ENCODE data around the gene ID2.

The ID2 gene

DNA sequence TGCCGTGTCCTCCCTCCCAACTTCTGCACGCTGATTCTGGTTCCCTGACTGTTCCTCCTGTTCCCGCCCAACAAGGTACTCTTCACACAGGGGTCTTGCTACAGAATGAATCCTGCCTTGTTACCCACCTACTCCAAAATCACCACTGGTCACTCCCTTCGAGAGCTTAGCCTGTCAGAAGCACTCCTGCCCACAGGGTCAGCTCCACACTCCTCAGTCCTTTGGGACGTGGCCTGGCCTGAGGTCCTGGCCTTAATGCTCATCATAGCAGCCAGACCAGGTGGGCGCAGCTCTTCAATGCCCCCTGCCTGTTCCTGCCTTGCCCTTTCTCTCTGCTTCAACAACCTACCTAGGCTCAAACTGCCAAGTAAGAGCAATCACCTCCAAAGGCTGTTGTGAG lies 27.8 kb upstream of the ID2 start:
- TF ChIP-seq TAF1 (IDR thresholded peaks at IDR 0.05; ENCODE audit: low read depth) (no peak), TEAD4 (IDR thresholded peaks at IDR 0.05) (no peak), CREB1 (IDR thresholded peaks at IDR 0.05; ENCODE audit: low read depth) (no peak), CEBPB (IDR thresholded peaks at IDR 0.05) (no peak), NFIC (IDR thresholded peaks at IDR 0.05) (no peak), EP300 (IDR thresholded peaks at IDR 0.05; ENCODE audit: borderline replicate concordance) (no peak), ZBTB7A (IDR thresholded peaks at IDR 0.05; ENCODE audit: low read depth) (no peak), FOXM1 (IDR thresholded peaks at IDR 0.05; ENCODE audit: borderline replicate concordance, low read depth) (no peak), YY1 (IDR thresholded peaks at IDR 0.05; ENCODE audit: low read depth) (no peak)
- TF ChIP-seq, protein P1, sequence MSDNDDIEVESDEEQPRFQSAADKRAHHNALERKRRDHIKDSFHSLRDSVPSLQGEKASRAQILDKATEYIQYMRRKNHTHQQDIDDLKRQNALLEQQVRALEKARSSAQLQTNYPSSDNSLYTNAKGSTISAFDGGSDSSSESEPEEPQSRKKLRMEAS (IDR thresholded peaks at IDR 0.05), result no peak
- TF ChIP-seq, protein P2, sequence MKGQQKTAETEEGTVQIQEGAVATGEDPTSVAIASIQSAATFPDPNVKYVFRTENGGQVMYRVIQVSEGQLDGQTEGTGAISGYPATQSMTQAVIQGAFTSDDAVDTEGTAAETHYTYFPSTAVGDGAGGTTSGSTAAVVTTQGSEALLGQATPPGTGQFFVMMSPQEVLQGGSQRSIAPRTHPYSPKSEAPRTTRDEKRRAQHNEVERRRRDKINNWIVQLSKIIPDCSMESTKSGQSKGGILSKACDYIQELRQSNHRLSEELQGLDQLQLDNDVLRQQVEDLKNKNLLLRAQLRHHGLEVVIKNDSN (IDR thresholded peaks at IDR 0.05), result no peak
- TF ChIP-seq, protein P3, sequence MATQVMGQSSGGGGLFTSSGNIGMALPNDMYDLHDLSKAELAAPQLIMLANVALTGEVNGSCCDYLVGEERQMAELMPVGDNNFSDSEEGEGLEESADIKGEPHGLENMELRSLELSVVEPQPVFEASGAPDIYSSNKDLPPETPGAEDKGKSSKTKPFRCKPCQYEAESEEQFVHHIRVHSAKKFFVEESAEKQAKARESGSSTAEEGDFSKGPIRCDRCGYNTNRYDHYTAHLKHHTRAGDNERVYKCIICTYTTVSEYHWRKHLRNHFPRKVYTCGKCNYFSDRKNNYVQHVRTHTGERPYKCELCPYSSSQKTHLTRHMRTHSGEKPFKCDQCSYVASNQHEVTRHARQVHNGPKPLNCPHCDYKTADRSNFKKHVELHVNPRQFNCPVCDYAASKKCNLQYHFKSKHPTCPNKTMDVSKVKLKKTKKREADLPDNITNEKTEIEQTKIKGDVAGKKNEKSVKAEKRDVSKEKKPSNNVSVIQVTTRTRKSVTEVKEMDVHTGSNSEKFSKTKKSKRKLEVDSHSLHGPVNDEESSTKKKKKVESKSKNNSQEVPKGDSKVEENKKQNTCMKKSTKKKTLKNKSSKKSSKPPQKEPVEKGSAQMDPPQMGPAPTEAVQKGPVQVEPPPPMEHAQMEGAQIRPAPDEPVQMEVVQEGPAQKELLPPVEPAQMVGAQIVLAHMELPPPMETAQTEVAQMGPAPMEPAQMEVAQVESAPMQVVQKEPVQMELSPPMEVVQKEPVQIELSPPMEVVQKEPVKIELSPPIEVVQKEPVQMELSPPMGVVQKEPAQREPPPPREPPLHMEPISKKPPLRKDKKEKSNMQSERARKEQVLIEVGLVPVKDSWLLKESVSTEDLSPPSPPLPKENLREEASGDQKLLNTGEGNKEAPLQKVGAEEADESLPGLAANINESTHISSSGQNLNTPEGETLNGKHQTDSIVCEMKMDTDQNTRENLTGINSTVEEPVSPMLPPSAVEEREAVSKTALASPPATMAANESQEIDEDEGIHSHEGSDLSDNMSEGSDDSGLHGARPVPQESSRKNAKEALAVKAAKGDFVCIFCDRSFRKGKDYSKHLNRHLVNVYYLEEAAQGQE (IDR thresholded peaks at IDR 0.05; ENCODE audit: low read depth), result no peak

DNA sequence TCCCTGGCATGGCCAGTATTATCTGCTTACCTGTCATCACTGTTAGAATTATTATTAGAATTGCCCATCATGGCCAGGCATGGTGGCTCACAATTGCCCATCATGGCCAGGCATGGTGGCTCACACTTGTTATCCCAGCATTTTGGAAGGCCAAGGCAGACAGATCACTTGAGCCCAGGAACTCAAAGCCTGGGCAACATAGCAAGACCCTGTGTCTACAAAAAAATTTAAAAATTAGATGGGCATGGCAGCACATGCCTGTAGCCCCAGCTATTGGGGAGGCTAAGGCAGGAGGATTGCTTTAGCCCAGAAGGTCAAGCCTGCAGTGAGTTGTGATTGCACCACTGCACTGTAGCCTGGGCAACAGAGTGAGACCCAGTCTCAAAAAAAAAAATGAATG lies 27.4 kb upstream of the ID2 start:
- no peak for TF ChIP-seq NFIC (IDR thresholded peaks at IDR 0.05)
- no peak for TF ChIP-seq TAF1 (IDR thresholded peaks at IDR 0.05; ENCODE audit: low read depth)
- TF ChIP-seq FOXM1 (IDR thresholded peaks at IDR 0.05; ENCODE audit: borderline replicate concordance, low read depth), result no peak

DNA sequence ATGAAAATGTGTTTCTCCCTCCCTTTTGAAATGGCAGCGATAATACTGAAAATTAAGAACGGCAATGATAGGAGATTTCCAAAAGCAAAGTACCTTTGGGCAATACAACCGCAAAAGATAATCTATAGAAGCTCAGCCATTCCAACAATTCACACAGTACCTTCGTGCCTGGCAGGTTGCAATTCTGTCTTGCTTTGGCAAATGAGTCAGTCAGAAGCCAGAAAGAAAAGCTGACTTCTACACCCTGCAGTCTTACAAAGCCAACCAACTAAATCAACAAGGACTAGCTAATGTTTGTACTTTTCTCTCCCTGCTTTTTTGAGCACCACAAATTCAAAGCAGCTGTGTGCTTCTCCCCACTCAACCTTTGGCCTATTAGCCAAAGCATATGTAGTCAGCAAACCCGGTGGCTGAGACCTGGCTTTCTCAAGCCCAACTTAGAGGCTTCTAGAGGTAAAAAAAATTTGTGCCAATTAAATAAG lies 25.7 kb upstream of the ID2 start:
- TF ChIP-seq RAD21 (IDR thresholded peaks at IDR 0.05; ENCODE audit: low read depth) (no peak), YY1 (IDR thresholded peaks at IDR 0.05; ENCODE audit: low read depth) (no peak), TEAD4 (IDR thresholded peaks at IDR 0.05) (no peak), ZBTB7A (IDR thresholded peaks at IDR 0.05; ENCODE audit: low read depth) (no peak), EP300 (IDR thresholded peaks at IDR 0.05; ENCODE audit: borderline replicate concordance) (no peak), TCF12 (IDR thresholded peaks at IDR 0.05; ENCODE audit: low read depth) (no peak), CREB1 (IDR thresholded peaks at IDR 0.05; ENCODE audit: low read depth) (no peak), TAF1 (IDR thresholded peaks at IDR 0.05; ENCODE audit: low read depth) (no peak), FOXM1 (IDR thresholded peaks at IDR 0.05; ENCODE audit: borderline replicate concordance, low read depth) (no peak), NFIC (IDR thresholded peaks at IDR 0.05) (no peak), CEBPB (IDR thresholded peaks at IDR 0.05) (no peak)
- TF ChIP-seq, protein P3 (IDR thresholded peaks at IDR 0.05; ENCODE audit: low read depth), result no peak
- TF ChIP-seq, protein P2 (IDR thresholded peaks at IDR 0.05), result no peak

DNA sequence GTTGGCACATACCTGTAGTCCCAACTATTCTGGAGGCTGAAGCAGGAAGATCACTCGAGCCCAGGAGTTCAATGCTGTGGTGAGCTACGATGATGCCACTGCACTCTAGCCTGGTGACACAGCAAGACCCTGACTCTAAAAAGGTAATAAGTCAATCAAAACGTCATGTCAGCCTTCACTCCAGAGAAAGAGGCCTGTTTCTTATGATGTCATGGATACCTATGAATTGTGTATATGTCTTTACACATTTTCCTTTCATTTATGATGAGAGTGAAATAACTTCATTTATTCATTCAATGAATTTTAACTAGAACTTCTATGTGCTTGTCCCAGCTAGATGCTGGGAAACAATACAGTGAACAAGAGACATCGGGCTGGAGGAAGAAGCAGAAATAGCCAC lies 25.0 kb upstream of the ID2 start:
- TF ChIP-seq CEBPB (IDR thresholded peaks at IDR 0.05) (no peak), YY1 (IDR thresholded peaks at IDR 0.05; ENCODE audit: low read depth) (no peak), TAF1 (IDR thresholded peaks at IDR 0.05; ENCODE audit: low read depth) (no peak)
- TF ChIP-seq, protein P3 (IDR thresholded peaks at IDR 0.05; ENCODE audit: low read depth), result no peak

DNA sequence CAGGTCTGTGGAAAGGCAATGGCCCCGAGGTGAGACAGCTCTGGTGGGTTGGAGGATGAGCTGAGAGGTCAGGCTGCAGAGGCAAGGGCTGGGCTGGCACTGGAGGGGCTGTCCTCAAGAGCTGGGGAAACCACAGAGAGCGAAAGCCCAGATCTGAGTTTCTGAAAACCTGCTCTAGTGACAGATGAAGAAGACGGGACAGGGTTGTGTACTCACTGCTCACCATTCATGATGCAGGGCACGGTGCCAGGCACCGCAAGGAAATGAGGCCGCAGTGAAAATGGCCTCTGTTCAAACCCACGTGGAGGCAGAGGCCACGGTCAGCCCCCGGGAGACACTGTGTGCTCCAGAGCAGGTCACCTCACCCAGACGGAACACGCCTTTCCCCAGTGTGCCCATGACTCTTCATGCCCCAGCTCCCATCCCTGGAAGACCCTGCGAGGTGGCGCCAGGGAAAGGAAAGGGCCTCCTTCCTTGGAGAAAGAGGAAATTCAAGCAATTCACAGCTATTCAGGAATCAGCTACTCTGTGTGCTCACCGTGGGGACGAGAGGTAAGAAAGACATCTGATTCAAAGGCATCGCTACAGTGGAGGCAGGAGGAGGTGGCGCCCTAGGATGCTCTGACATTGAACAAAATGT lies 24.3 kb upstream of the ID2 start:
- TF ChIP-seq TCF12 (IDR thresholded peaks at IDR 0.05; ENCODE audit: low read depth), result no peak
- TF ChIP-seq TEAD4 (IDR thresholded peaks at IDR 0.05), result no peak
- no peak for TF ChIP-seq TAF1 (IDR thresholded peaks at IDR 0.05; ENCODE audit: low read depth)
- TF ChIP-seq, protein P1 (IDR thresholded peaks at IDR 0.05), result no peak
- TF ChIP-seq, protein P3 (IDR thresholded peaks at IDR 0.05; ENCODE audit: low read depth), result no peak
- TF ChIP-seq, protein P2 (IDR thresholded peaks at IDR 0.05), result no peak
- no peak for TF ChIP-seq FOXM1 (IDR thresholded peaks at IDR 0.05; ENCODE audit: borderline replicate concordance, low read depth)
- TF ChIP-seq YY1 (IDR thresholded peaks at IDR 0.05; ENCODE audit: low read depth), result no peak
- no peak for TF ChIP-seq RAD21 (IDR thresholded peaks at IDR 0.05; ENCODE audit: low read depth)
- TF ChIP-seq CEBPB (IDR thresholded peaks at IDR 0.05), result no peak
- no peak for TF ChIP-seq NFIC (IDR thresholded peaks at IDR 0.05)
- no peak for TF ChIP-seq EGR1 (IDR thresholded peaks at IDR 0.05)
- TF ChIP-seq EP300 (IDR thresholded peaks at IDR 0.05; ENCODE audit: borderline replicate concordance), result no peak
- TF ChIP-seq CREB1 (IDR thresholded peaks at IDR 0.05; ENCODE audit: low read depth), result no peak
- TF ChIP-seq ZBTB7A (IDR thresholded peaks at IDR 0.05; ENCODE audit: low read depth), result no peak
